ENCODE measurements around the gene API5. TPM values are rescaled to one million over a fixed set of nuclear protein-coding genes. Genes with fewer than 3 reads are reported as not detected.

Gene API5
- total RNA-seq, 1 donor from 2014 or later, result 83.7 TPM

DNA sequence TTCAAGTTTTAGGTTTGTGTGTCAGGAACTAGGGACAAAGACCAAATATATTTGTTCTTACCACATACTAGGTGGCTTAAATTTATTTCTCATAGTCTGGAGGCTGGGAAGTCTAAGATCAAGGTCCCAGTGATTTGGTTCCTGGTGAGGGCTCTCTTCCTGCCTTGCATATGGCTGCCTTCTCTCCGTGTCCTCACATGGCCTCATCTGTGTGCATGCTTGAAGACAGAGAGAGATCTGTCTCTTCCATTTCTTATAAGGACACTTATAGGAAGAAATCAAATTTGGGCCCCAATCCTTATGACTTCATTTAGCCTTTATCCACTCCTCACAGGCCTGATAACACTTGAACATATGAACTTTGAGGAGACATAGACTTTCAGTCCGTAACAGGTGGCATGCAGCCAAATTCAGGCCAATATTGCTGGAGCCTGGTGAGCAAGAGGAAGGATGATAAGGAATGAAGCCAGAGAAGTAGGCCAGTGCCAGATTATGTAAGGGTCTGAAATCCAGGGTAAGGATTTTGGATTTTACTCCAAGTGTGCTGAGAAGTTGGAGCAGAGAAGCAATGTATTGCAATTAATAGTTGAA, 82.1 kb downstream of the API5 start:
- TF ChIP-seq, protein P1, sequence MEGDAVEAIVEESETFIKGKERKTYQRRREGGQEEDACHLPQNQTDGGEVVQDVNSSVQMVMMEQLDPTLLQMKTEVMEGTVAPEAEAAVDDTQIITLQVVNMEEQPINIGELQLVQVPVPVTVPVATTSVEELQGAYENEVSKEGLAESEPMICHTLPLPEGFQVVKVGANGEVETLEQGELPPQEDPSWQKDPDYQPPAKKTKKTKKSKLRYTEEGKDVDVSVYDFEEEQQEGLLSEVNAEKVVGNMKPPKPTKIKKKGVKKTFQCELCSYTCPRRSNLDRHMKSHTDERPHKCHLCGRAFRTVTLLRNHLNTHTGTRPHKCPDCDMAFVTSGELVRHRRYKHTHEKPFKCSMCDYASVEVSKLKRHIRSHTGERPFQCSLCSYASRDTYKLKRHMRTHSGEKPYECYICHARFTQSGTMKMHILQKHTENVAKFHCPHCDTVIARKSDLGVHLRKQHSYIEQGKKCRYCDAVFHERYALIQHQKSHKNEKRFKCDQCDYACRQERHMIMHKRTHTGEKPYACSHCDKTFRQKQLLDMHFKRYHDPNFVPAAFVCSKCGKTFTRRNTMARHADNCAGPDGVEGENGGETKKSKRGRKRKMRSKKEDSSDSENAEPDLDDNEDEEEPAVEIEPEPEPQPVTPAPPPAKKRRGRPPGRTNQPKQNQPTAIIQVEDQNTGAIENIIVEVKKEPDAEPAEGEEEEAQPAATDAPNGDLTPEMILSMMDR (IDR thresholded peaks at IDR 0.05; ENCODE audit: unreplicated experiment), result no peak
- no peak overlapping the region for H3K27ac Mint-ChIP-seq
- H3K4me3 Mint-ChIP-seq, result no peak overlapping the region
- peaks cover 10% of the 10 kb centered on the region for H3K4me1 Mint-ChIP-seq
- DNase-seq (ENCODE audit: low spot score in 2 of 2, unreplicated experiment in 2 of 2), result no peak
- peaks cover 62% of the 10 kb centered on the region for H3K36me3 Mint-ChIP-seq
- H3K27me3 Mint-ChIP-seq (ENCODE audit: low read depth), result no peaks in the 10 kb centered on the region
- H3K9me3 Mint-ChIP-seq, result no peaks in the 10 kb centered on the region

Other genes with a start within 250 kb of the API5 start
- gene TTC17, start 46.9 kb downstream of the API5 start, total RNA-seq, result 135 to 147 TPM (median 143 TPM) in 3 replicates